IMR-90 (cell line): Measurements from ENCODE around the gene DOK6. TPM values are rescaled to one million over a fixed set of nuclear protein-coding genes. Genes with fewer than 3 reads are reported as not detected.

Experiments used
- ATAC-seq: fragments of 200-7000 bp; cut with Tn5 transposase; 2 replicates; pipeline ENCODE4 v1.9.1; 2020; ENCODE audit warnings: low read depth, mild to moderate bottlenecking, moderate library complexity
- BruUV-seq: library from RNA; stranded (reverse); fragments of 400-500 nt; replicated peaks from 2 replicates; lab custom pipeline; 2021; lab: Mats Ljungman, UMichigan
- CTCF ChIA-PET: fragments of 300-600 bp; formaldehyde crosslinking; extraction: SDS; loops from one replicate; lab custom pipeline; 2021; ENCODE audit warnings: antibody characterized with exemption; lab: Yijun Ruan, JAX
- POLR2A ChIA-PET: fragments of 300-600 bp; sonication (Branson Sonifier 250); formaldehyde crosslinking; loops from one replicate; lab custom pipeline; 2022; ENCODE audit warnings: antibody characterized with exemption; ENCODE audit not compliant: unreplicated experiment; lab: Charles Lee
- DNase-seq: peaks from one replicate; pipeline ENCODE4 v3.0.0; 2013
- H2AFZ ChIP-seq: replicated peaks from 2 replicates; pipeline ENCODE3; 2013; ENCODE audit warnings: low read length, mild to moderate bottlenecking; ENCODE audit not compliant: poor library complexity
- H2AK5ac ChIP-seq: 2 replicates; pipeline ENCODE4 v1.6.1; 2013; ENCODE audit warnings: low read depth, low read length, inconsistent platforms
- H2AK9ac ChIP-seq: replicated peaks from 2 replicates; pipeline ENCODE3; 2013; ENCODE audit warnings: mild to moderate bottlenecking, low read depth, low read length, moderate library complexity; ENCODE audit not compliant: poor library complexity
- H2BK120ac ChIP-seq: 2 replicates; pipeline ENCODE4 v1.6.1; 2013; ENCODE audit warnings: low read depth, low read length, inconsistent platforms
- H2BK15ac ChIP-seq: 3 replicates; pipeline ENCODE4 v1.6.1; 2013; ENCODE audit warnings: low read depth, low read length, inconsistent platforms
- H2BK20ac ChIP-seq: 2 replicates; pipeline ENCODE4 v1.6.1; 2013; ENCODE audit warnings: low read depth, mild to moderate bottlenecking, inconsistent platforms, low read length, moderate library complexity
- H2BK5ac ChIP-seq: 2 replicates; pipeline ENCODE4 v1.6.1; 2013; ENCODE audit warnings: mild to moderate bottlenecking, low read depth, low read length, inconsistent platforms; ENCODE audit not compliant: poor library complexity, severe bottlenecking
- H3K14ac ChIP-seq: replicated peaks from 2 replicates; pipeline ENCODE4 v1.6.1; 2013; ENCODE audit warnings: low read depth, low read length, inconsistent platforms
- H3K18ac ChIP-seq: 2 replicates; pipeline ENCODE4 v1.6.1; 2013; ENCODE audit warnings: low read depth, low read length, control low read depth
- H3K23ac ChIP-seq: 2 replicates; pipeline ENCODE4 v1.6.1; 2013; ENCODE audit warnings: low read depth, low read length, inconsistent platforms
- H3K27ac ChIP-seq: 2 replicates; pipeline ENCODE4 v1.5.1; 2013; ENCODE audit warnings: mild to moderate bottlenecking, control low read depth, low read length; ENCODE audit not compliant: insufficient read depth
- H3K27me3 ChIP-seq: 2 replicates; pipeline ENCODE4 v1.6.1; 2013; ENCODE audit warnings: low read length; ENCODE audit not compliant: control insufficient read depth, insufficient read depth
- H3K36me3 ChIP-seq: 2 replicates; pipeline ENCODE4 v1.6.1; 2013; ENCODE audit warnings: low read length, mixed read lengths; ENCODE audit not compliant: control insufficient read depth, insufficient read depth
- H3K4ac ChIP-seq: 2 replicates; pipeline ENCODE4 v1.6.1; 2013; ENCODE audit warnings: low read depth, low read length, inconsistent platforms
- H3K4me1 ChIP-seq: 2 replicates; pipeline ENCODE4 v1.6.1; 2013; ENCODE audit warnings: low read length, mixed read lengths; ENCODE audit not compliant: control insufficient read depth, insufficient read depth
- H3K4me2 ChIP-seq: 2 replicates; pipeline ENCODE4 v1.6.1; 2013; ENCODE audit warnings: low read depth, mild to moderate bottlenecking, control low read depth, low read length, moderate library complexity
- H3K4me3 ChIP-seq: 2 replicates; pipeline ENCODE4 v1.5.1; 2013; ENCODE audit warnings: low read depth, mild to moderate bottlenecking, control low read depth, low read length, moderate library complexity; ENCODE audit not compliant: insufficient read depth
- H3K56ac ChIP-seq: 2 replicates; pipeline ENCODE4 v1.6.1; 2013; ENCODE audit warnings: low read length, inconsistent platforms; ENCODE audit not compliant: insufficient read depth; ENCODE audit errors: extremely low read depth
- H3K79me1 ChIP-seq, 2 experiments: 2 replicates each; pipeline ENCODE4 v1.6.1; 2013; ENCODE audit warnings: low read length in 2 of 2, inconsistent platforms in 1 of 2, low read depth in 1 of 2
- H3K9ac ChIP-seq: 2 replicates; pipeline ENCODE4 v1.6.1; 2013; ENCODE audit warnings: low read depth, low read length, control low read depth
- H3K9me1 ChIP-seq: 2 replicates; pipeline ENCODE4 v1.6.1; 2013; ENCODE audit warnings: low read length, inconsistent platforms; ENCODE audit not compliant: insufficient read depth
- H3K9me3 ChIP-seq: 2 replicates; pipeline ENCODE4 v1.6.1; 2013; ENCODE audit warnings: low read length; ENCODE audit not compliant: control insufficient read depth, insufficient read depth
- H4K20me1 ChIP-seq: 2 replicates; pipeline ENCODE4 v1.6.1; 2013; ENCODE audit warnings: low read length, inconsistent platforms; ENCODE audit not compliant: insufficient read depth
- H4K5ac ChIP-seq: 2 replicates; pipeline ENCODE4 v1.6.1; 2013; ENCODE audit warnings: mild to moderate bottlenecking, low read depth, low read length, control low read depth
- H4K8ac ChIP-seq, 2 experiments: 2 replicates each; pipeline ENCODE4 v1.6.1; 2013; ENCODE audit warnings: low read depth in 2 of 2, low read length in 2 of 2, control low read depth in 1 of 2, inconsistent platforms in 1 of 2
- H4K91ac ChIP-seq: 2 replicates; pipeline ENCODE4 v1.6.1; 2013; ENCODE audit warnings: low read depth, low read length, inconsistent platforms; ENCODE audit not compliant: insufficient read depth
- BHLHE40 ChIP-seq: fragments of 150-350 bp; IDR thresholded peaks from 2 replicates; pipeline ENCODE4 v1.6.1; 2016; ENCODE audit warnings: mild to moderate bottlenecking, low read depth, low read length
- CEBPB ChIP-seq: IDR thresholded peaks from 2 replicates; pipeline ENCODE4 v1.6.1; 2012; ENCODE audit warnings: low read depth, low read length, improper control_type of control experiment
- CHD1 ChIP-seq: IDR thresholded peaks from 2 replicates; pipeline ENCODE4 v1.6.1; 2012; ENCODE audit warnings: low read depth, low read length, improper control_type of control experiment
- CTCF ChIP-seq: conservative IDR thresholded peaks from 2 replicates; pipeline ENCODE4 v1.5.1; 2012; ENCODE audit warnings: mild to moderate bottlenecking, low read depth, low read length, improper control_type of control experiment
- ELK1 ChIP-seq: fragments of 150-350 bp; IDR thresholded peaks from 2 replicates; pipeline ENCODE4 v1.6.1; 2016; ENCODE audit warnings: low read depth, mild to moderate bottlenecking, low read length, moderate library complexity, borderline replicate concordance
- FOS ChIP-seq: fragments of 150-350 bp; IDR thresholded peaks from 2 replicates; pipeline ENCODE4 v1.6.1; 2016; ENCODE audit warnings: low read depth, low read length
- MAFK ChIP-seq: IDR thresholded peaks from 2 replicates; pipeline ENCODE4 v1.6.1; 2012; ENCODE audit warnings: low read depth, low read length, improper control_type of control experiment
- MAZ ChIP-seq: IDR thresholded peaks from 2 replicates; pipeline ENCODE4 v1.6.1; 2012; ENCODE audit warnings: low read depth, mild to moderate bottlenecking, low read length, improper control_type of control experiment, moderate library complexity, borderline replicate concordance
- MXI1 ChIP-seq: IDR thresholded peaks from 2 replicates; pipeline ENCODE4 v1.6.1; 2012; ENCODE audit warnings: low read depth, mild to moderate bottlenecking, low read length, moderate library complexity, borderline replicate concordance
- NFE2L2 ChIP-seq: fragments of 150-350 bp; IDR thresholded peaks from 2 replicates; pipeline ENCODE4 v1.6.1; 2016; ENCODE audit warnings: low read depth, mild to moderate bottlenecking, low read length
- POLR2A ChIP-seq: IDR thresholded peaks from 2 replicates; pipeline ENCODE4 v1.6.1; 2012; ENCODE audit warnings: mild to moderate bottlenecking, low read depth, low read length
- RAD21 ChIP-seq: IDR thresholded peaks from 2 replicates; pipeline ENCODE4 v1.6.1; 2012; ENCODE audit warnings: low read length, improper control_type of control experiment
- RCOR1 ChIP-seq: IDR thresholded peaks from 2 replicates; pipeline ENCODE4 v1.6.1; 2012; ENCODE audit warnings: mild to moderate bottlenecking, low read length, improper control_type of control experiment; ENCODE audit not compliant: insufficient replicate concordance
- RFX5 ChIP-seq: IDR thresholded peaks from 2 replicates; pipeline ENCODE4 v1.8.0; 2012; ENCODE audit warnings: low read depth, mild to moderate bottlenecking, low read length, moderate library complexity
- SMC3 ChIP-seq: fragments of 150-350 bp; IDR thresholded peaks from 2 replicates; pipeline ENCODE4 v1.6.1; 2016; ENCODE audit warnings: low read depth, mild to moderate bottlenecking, antibody characterized with exemption, low read length, moderate library complexity
- USF2 ChIP-seq: fragments of 150-350 bp; IDR thresholded peaks from 2 replicates; pipeline ENCODE4 v1.6.1; 2017; ENCODE audit warnings: mild to moderate bottlenecking, antibody characterized with exemption, low read length, low read depth
- WGBS, 2 experiments: methylation state at CpG; one replicate each; pipeline versions ENCODE4 v1.1.5 to v1.1.7; 2013; ENCODE audit warnings: missing lambda C conversion rate in 2 of 2; ENCODE audit not compliant: insufficient read length in 1 of 2; ENCODE audit errors: extremely low coverage in 2 of 2; 5-methylcytosine and 5-hydroxymethylcytosine counted together
- dilution Hi-C: fragments of 300-500 bp; cut with HindIII; formaldehyde crosslinking; loops from one replicate; pipeline ENCODE4 v1.14.3; 2018; ENCODE audit warnings: low sequenced_read_pairs; ENCODE audit not compliant: unreplicated experiment
- in situ Hi-C: fragments of 300-500 bp; cut with MboI; formaldehyde crosslinking; loops from 3 replicates; pipeline ENCODE4 v1.14.3; 2019; ENCODE audit warnings: low sequenced_read_pairs, inconsistent platforms, mixed read lengths
- intact Hi-C: fragments of 100-400 bp; cut with micrococcal nuclease; formaldehyde crosslinking; loops from 2 replicates; pipeline ENCODE4 v1.10.0; 2022
- polyA plus RNA-seq, 3 experiments: library from polyadenylated mRNA; depleted of rRNA; stranded (reverse); fragments of >200 nt; gene quantifications; 2 replicates each; pipeline ENCODE4 v1.2.3, GENCODE V29; 2012; ENCODE audit warnings: low replicate concordance in 1 of 3
- total RNA-seq: library from RNA; depleted of rRNA; stranded (reverse); fragments of >200 nt; gene quantifications from 2 replicates; pipeline ENCODE4 v1.2.3, GENCODE V29; 2012

DOK6 gene
- total and polyA plus RNA-seq, 2 of the 4 experiments (the other 2 are of a cell fraction) = 1.9 to 2.7 TPM

- Histone ChIP-seq H2BK20ac (no peak overlapping the region), H4K20me1 (no peaks in the 10 kb centered on the region), H2AK9ac (no peak overlapping the region), H3K27ac (no peak overlapping the region), H3K4me1 (no peaks in the 10 kb centered on the region), H4K5ac (no peak overlapping the region), H3K9me1 (no peaks in the 10 kb centered on the region), H2AFZ (no peak overlapping the region), H3K9me3 (no peaks in the 10 kb centered on the region; the same call in 1 of the 2 replicates), H3K14ac (no peak overlapping the region), H3K18ac (no peak overlapping the region), H2BK120ac (no peak overlapping the region), H4K91ac (no peak overlapping the region), H3K4me3 (no peak overlapping the region), H3K4ac (no peak overlapping the region), H2AK5ac (no peak overlapping the region), H2BK5ac (no peak overlapping the region), H3K23ac (no peak overlapping the region), H3K56ac (no peak overlapping the region), H4K8ac (no peak overlapping the region), H3K27me3 (no peaks in the 10 kb centered on the region), H3K4me2 (no peak overlapping the region), H3K9ac (no peak overlapping the region), H3K36me3 (no peaks in the 10 kb centered on the region), H2BK15ac (no peak overlapping the region), H3K79me1 (no peaks in the 10 kb centered on the region)
- no CpG with 5 or more reads among the region's 4 CpGs for WGBS, 2 experiments
- TF ChIP-seq MXI1 = no peak
- TF ChIP-seq RFX5 = no peak
- no peak for TF ChIP-seq CTCF
- TF ChIP-seq MAFK = no peak
- TF ChIP-seq CEBPB = no peak
- TF ChIP-seq BHLHE40 = no peak
- no peak for TF ChIP-seq POLR2A
- no peak for TF ChIP-seq USF2
- TF ChIP-seq FOS = no peak
- TF ChIP-seq CHD1 = no peak
- no peak for TF ChIP-seq ELK1
- TF ChIP-seq RAD21 = no peak
- no peak for TF ChIP-seq SMC3
- no peak for TF ChIP-seq NFE2L2
- no peak for TF ChIP-seq MAZ
- no peak for TF ChIP-seq RCOR1
- ATAC-seq = no peak
- CTCF ChIA-PET = interaction anchor here (0.6 to 0.9 kb wide), 2 partner anchors 8 to 51 kb away, joined by 3 read pairs; no protein-coding TSS in a partner anchor
- BruUV-seq = no TSS peak
- intact Hi-C loops (no loop called here), in situ Hi-C loops (no loop called here), dilution Hi-C loops (no loop called here)
- no peak for DNase-seq
- POLR2A ChIA-PET = no interaction called here
These were observed 195.7 kb downstream of the DOK6 start for GRCh38 chr18:69596345-69596744.
